ENCODE results near the gene KLHDC8B.
A peak's percentile ranks its signal among the peaks of the same experiment; 100 is the strongest.

DNA sequence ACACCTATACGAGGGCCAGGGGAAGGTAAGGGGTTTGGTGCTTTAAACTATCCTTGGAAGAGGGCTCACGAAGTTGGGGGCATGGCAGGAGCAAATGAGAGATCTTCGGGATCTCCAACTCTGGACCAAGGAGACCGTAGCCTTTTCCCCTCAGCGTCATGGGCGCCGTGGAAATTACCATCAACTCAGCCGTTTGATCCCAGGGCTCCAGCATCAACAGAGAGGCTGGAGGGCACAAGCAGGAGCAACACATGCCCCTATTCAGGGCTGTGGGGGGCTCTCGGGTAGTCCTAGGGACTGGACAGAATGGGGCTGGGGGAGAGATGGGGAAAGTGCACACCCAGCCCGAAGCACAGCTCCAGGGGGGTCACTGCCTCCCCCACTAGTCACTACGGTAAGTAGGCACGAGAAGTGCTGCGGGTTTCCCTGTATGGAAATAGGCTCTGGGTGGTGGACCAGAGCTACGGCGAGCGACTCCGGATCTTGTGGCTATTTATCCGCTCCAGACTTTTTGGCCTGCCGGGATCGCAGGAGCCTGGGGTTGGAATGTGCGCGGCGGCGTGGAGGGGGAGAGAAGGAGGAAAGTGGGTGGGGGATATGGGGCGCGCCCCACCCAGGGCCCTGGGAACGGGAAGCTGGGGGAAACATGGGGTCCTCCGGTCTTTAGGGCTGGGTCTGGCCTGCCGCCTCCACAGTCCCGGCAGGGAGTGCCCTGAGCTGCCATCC is 38.0 kb upstream of the KLHDC8B start:
- TF ChIP-seq POLR2A (IDR thresholded peaks at IDR 0.05; ENCODE audit: low read depth, low read length) (0 out of 2 replicates have a peak, but pooled peaks have one; percentile 46), BHLHE40 (IDR thresholded peaks at IDR 0.05; ENCODE audit: low read depth, low read length) (no peak), CHD1 (IDR thresholded peaks at IDR 0.05; ENCODE audit: low read depth, low read length) (no peak), RFX5 (IDR thresholded peaks at IDR 0.05; ENCODE audit: low read depth, low read length) (no peak), MXI1 (IDR thresholded peaks at IDR 0.05; ENCODE audit: borderline replicate concordance, low read depth, low read length) (no peak), RAD21 (IDR thresholded peaks at IDR 0.05; ENCODE audit: low read length) (no peak), RCOR1 (IDR thresholded peaks at IDR 0.05; ENCODE audit: insufficient replicate concordance, low read length) (no peak), CEBPB (IDR thresholded peaks at IDR 0.05; ENCODE audit: low read depth, low read length) (no peak)
- TF ChIP-seq, protein P1, sequence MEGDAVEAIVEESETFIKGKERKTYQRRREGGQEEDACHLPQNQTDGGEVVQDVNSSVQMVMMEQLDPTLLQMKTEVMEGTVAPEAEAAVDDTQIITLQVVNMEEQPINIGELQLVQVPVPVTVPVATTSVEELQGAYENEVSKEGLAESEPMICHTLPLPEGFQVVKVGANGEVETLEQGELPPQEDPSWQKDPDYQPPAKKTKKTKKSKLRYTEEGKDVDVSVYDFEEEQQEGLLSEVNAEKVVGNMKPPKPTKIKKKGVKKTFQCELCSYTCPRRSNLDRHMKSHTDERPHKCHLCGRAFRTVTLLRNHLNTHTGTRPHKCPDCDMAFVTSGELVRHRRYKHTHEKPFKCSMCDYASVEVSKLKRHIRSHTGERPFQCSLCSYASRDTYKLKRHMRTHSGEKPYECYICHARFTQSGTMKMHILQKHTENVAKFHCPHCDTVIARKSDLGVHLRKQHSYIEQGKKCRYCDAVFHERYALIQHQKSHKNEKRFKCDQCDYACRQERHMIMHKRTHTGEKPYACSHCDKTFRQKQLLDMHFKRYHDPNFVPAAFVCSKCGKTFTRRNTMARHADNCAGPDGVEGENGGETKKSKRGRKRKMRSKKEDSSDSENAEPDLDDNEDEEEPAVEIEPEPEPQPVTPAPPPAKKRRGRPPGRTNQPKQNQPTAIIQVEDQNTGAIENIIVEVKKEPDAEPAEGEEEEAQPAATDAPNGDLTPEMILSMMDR (conservative IDR thresholded peaks at IDR 0.05; ENCODE audit: low read depth, low read length), result no peak
- TF ChIP-seq, protein P2, sequence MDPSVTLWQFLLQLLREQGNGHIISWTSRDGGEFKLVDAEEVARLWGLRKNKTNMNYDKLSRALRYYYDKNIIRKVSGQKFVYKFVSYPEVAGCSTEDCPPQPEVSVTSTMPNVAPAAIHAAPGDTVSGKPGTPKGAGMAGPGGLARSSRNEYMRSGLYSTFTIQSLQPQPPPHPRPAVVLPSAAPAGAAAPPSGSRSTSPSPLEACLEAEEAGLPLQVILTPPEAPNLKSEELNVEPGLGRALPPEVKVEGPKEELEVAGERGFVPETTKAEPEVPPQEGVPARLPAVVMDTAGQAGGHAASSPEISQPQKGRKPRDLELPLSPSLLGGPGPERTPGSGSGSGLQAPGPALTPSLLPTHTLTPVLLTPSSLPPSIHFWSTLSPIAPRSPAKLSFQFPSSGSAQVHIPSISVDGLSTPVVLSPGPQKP (IDR thresholded peaks at IDR 0.05; ENCODE audit: borderline replicate concordance, low read depth, low read length), result no peak
